Anterior cingulate cortex (tissue), 58 donors: ENCODE results near the gene PIGBOS1.

Experiments used
- DNase-seq, 58 donors: peaks; one replicate each; lab custom pipeline; 2025; lab: John Stamatoyannopoulos, UW

PIGBOS1 gene

GRCh38 chr15:55270291-55270690 is 48.6 kb downstream of the PIGBOS1 start:
- DNase-seq: no peak

DNA sequence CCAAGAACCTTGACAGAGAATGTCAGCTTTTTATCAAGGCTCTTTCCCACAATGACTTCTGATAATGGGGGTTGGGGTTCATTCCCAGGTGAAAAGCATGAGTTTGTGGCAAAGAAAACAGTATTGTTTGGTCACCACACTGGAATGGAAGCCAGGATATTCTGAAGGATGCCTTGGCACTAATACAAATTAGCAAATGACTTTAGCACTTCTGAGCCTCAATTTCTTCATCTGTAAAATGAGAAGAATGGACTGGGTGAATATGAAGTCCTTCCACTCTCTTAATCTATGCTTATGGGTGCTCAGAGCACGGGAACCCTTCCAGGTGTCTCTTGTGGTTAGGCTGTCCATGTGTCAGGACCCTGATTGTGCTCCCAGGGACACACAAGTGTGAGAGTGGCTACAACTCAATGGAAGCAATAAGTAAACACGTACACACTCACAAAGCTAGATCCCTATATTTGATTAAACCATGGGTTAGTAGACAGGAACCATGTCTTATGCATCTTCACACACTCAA is 50.7 kb downstream of the PIGBOS1 start:
- no peak for DNase-seq

- DNase-seq: peak in 4 of 58 donors; percentile 4 to 20 (median 6)
Observed at GRCh38 chr15:55267401-55268175, 51.3 kb downstream of the PIGBOS1 start.
